Activated T-helper 2 cell treated with anti-CD3 and anti-CD28 coated beads, Interferon-gamma antibody, Interleukin-2, Interleukin-4, amounts not matched to agents 10 μg/mL and 5 μg/mL and 100 μg/mL, durations not matched to agents 14 hours and 24 hours and 36 hours (primary cell): ENCODE data around the gene LDLRAD3. TPM values are rescaled to one million over a fixed set of nuclear protein-coding genes. Genes with fewer than 3 reads are reported as not detected.

ENCODE experiments used
- DNase-seq: peaks from one replicate; pipeline ENCODE4 v3.0.0; 2021; ENCODE audit warnings: low spot score
- H3K27ac Mint-ChIP-seq: one replicate; pipeline ENCODE4 v1.8.0; 2021; ENCODE audit warnings: mixed read lengths
- H3K27me3 Mint-ChIP-seq: one replicate; pipeline ENCODE4 v1.8.0; 2021; ENCODE audit warnings: low read depth, mixed read lengths
- H3K36me3 Mint-ChIP-seq: one replicate; pipeline ENCODE4 v1.8.0; 2021; ENCODE audit warnings: low read depth, mixed read lengths
- H3K4me1 Mint-ChIP-seq: one replicate; pipeline ENCODE4 v1.8.0; 2021; ENCODE audit warnings: low read depth, mixed read lengths
- H3K4me3 Mint-ChIP-seq: one replicate; pipeline ENCODE4 v1.8.0; 2021; ENCODE audit warnings: low read depth, mild to moderate bottlenecking, moderate library complexity, mixed read lengths
- H3K9me3 Mint-ChIP-seq: one replicate; pipeline ENCODE4 v1.8.0; 2021; ENCODE audit warnings: mixed read lengths
- intact Hi-C: fragments of 100-400 bp; cut with micrococcal nuclease; formaldehyde crosslinking; loops from one replicate; pipeline ENCODE4 v1.15.1; 2023
- total RNA-seq: library from RNA; stranded (reverse); gene quantifications from 2 replicates; pipeline ENCODE4 v1.2.3, GENCODE V29; 2022

The LDLRAD3 gene
- total RNA-seq, 1 donor from 2014 or later = 1.4 TPM

DNA sequence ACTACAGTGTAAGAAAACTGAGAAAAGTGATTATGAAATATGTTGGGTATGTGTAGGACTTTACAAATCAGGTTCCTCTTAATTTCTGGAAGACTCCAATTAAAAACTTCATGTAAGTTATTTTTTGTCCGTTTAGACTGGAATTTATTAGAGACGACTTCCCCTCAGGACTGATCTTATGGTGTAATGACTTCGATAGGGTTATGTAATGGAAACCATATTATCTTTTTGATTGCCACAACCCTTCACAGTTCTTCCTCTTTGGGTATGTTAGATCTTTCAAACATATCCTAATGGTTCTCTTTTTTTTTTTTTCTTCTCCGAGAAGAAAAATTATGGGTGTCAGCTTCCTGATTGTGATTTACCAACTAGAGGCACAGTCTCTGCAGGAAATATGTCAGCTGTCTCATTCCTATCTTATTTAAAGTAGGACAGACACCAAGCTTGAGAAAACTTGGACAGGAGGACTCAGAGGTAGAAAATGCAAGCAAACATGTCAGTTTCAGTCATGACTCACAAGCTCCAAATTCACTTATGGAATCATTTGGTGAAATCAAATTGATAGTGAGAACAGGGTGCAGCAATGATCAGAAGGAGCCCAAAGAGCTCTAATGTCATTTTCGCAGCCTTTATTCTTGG, 11.1 kb upstream of the LDLRAD3 start:
- H3K4me3 Mint-ChIP-seq = no peak overlapping the region
- no peak for DNase-seq
- peaks cover 4% of the 10 kb centered on the region for H3K4me1 Mint-ChIP-seq
- peaks cover 10% of the 10 kb centered on the region for H3K27me3 Mint-ChIP-seq
- intact Hi-C loops = no loop called here
- H3K36me3 Mint-ChIP-seq = no peaks in the 10 kb centered on the region
- H3K9me3 Mint-ChIP-seq = no peaks in the 10 kb centered on the region
- H3K27ac Mint-ChIP-seq = no peak overlapping the region

DNA sequence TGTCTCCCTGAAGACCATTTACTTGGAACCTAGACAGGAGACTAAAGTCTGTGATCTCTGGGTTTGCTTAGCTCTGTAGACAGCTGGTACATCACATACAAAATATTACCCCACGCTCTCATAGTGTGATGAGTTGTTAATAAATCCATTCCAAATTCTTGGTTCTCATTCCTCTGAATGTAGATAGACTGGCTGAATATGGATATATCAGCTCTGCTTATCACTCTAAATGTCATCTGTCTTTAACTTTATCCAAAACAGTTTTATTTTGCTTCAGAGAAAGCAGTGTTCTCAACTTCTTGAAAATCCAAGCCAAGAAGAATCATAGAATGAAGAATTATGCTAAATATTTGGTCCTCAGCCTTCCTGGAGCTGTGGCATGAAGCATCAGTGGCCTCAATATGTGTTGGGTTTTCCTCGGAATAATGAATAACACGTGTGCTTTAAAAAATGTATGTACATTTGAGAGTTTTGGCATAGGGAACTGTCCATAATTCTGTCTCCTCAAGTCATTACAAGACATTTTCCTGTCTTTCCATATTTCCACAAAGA, 10.5 kb upstream of the LDLRAD3 start:
- Mint-ChIP-seq H3K27me3 (peaks cover 10% of the 10 kb centered on the region), H3K4me1 (peaks cover 4% of the 10 kb centered on the region), H3K9me3 (no peaks in the 10 kb centered on the region), H3K36me3 (no peaks in the 10 kb centered on the region), H3K4me3 (no peak overlapping the region), H3K27ac (no peak overlapping the region)
- intact Hi-C loops = no loop called here
- no peak for DNase-seq

DNA sequence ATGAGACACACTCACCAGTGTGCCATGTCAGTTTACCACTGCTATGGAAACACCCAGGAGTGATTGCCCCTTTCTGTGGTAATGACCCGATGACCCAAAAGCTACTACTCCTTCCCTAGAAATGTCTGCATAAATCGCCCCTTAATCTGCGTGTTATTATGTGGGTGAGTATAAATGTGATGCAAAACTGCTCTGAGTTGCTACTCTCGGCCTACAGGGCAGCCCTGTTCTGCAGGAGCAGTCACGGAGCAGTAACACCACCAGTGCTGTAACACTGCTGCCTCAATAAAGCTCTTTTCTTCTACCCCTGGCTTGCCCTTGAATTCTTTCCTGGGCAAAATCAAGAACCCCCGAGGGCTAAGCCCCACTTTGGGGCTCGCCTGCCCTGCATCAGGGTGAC, 9.6 kb upstream of the LDLRAD3 start:
- no peaks in the 10 kb centered on the region for H3K9me3 Mint-ChIP-seq
- intact Hi-C loops = no loop called here
- H3K36me3 Mint-ChIP-seq = no peaks in the 10 kb centered on the region
- H3K4me1 Mint-ChIP-seq = peaks cover 4% of the 10 kb centered on the region
- H3K4me3 Mint-ChIP-seq = no peak overlapping the region
- H3K27ac Mint-ChIP-seq = no peak overlapping the region
- peaks cover 10% of the 10 kb centered on the region for H3K27me3 Mint-ChIP-seq
- no peak for DNase-seq

GRCh38 chr11:35934981-35935380, 8.9 kb upstream of the LDLRAD3 start:
- H3K27ac Mint-ChIP-seq = no peak overlapping the region
- H3K27me3 Mint-ChIP-seq = peaks cover 12% of the 10 kb centered on the region
- H3K9me3 Mint-ChIP-seq = no peaks in the 10 kb centered on the region
- H3K4me3 Mint-ChIP-seq = no peak overlapping the region
- H3K36me3 Mint-ChIP-seq = no peaks in the 10 kb centered on the region
- no peak for DNase-seq
- intact Hi-C loops = no loop called here
- H3K4me1 Mint-ChIP-seq = peaks cover 4% of the 10 kb centered on the region

DNA sequence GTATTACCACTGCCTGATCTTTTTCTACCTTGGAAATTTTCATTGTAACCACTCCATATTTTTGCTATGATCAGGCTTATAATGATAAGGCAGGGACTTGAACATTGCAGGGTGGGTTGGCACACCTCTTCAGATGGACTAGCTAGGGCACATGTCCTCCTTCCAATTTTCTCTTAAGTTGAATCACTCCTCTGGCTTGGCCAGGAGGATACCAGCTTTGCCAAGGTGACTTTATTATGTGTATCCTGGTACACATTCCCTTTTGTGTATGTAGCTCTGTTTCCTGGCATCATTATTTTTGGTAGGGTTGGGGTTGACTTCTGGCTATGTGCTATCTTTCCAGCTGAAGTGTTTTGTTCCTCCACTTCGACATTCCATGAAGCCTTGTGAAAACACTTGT, 8.5 kb upstream of the LDLRAD3 start:
- Mint-ChIP-seq H3K4me1 (peaks cover 4% of the 10 kb centered on the region), H3K4me3 (no peak overlapping the region), H3K9me3 (no peaks in the 10 kb centered on the region), H3K27me3 (peaks cover 14% of the 10 kb centered on the region), H3K36me3 (no peaks in the 10 kb centered on the region), H3K27ac (no peak overlapping the region)
- no peak for DNase-seq
- intact Hi-C loops = no loop called here

GRCh38 chr11:35937111-35937510, 6.8 kb upstream of the LDLRAD3 start:
- no peak for DNase-seq
- peaks cover 4% of the 10 kb centered on the region for H3K4me1 Mint-ChIP-seq
- peaks cover 18% of the 10 kb centered on the region for H3K27me3 Mint-ChIP-seq
- H3K4me3 Mint-ChIP-seq = no peak overlapping the region
- H3K27ac Mint-ChIP-seq = no peak overlapping the region
- intact Hi-C loops = no loop called here
- H3K9me3 Mint-ChIP-seq = no peaks in the 10 kb centered on the region
- no peaks in the 10 kb centered on the region for H3K36me3 Mint-ChIP-seq

GRCh38 chr11:35937700-35938099, 6.2 kb upstream of the LDLRAD3 start:
- Mint-ChIP-seq H3K27ac (no peak overlapping the region), H3K4me3 (no peak overlapping the region), H3K27me3 (peaks cover 24% of the 10 kb centered on the region), H3K36me3 (no peaks in the 10 kb centered on the region), H3K9me3 (no peaks in the 10 kb centered on the region), H3K4me1 (peaks cover 3% of the 10 kb centered on the region)
- no peak for DNase-seq
- intact Hi-C loops = no loop called here

DNA sequence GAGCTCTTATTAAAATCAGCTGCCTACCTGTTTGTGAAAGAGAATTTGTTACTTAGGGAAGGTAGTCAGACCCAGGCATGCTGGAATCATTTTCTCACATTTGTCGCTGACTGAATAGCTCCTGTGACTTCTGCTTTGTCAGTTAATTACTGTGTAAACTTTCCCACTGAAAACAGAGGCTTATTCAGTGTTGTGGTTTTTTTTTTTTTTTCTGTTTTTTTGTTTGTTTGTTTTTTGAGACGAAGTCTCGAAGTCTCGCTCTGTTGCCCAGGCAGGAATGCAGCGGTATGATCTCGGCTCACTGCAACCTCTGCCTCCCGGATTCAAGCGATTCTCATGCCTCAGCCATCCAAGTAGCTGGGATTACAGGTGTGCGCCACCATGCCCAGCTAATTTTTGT, 5.6 kb upstream of the LDLRAD3 start:
- no peak for DNase-seq
- no peaks in the 10 kb centered on the region for H3K36me3 Mint-ChIP-seq
- peaks cover under 1% of the 10 kb centered on the region for H3K4me1 Mint-ChIP-seq
- intact Hi-C loops = no loop called here
- no peak overlapping the region for H3K27ac Mint-ChIP-seq
- H3K9me3 Mint-ChIP-seq = no peaks in the 10 kb centered on the region
- H3K27me3 Mint-ChIP-seq = peaks cover 25% of the 10 kb centered on the region
- H3K4me3 Mint-ChIP-seq = no peak overlapping the region

- Mint-ChIP-seq H3K36me3 (no peaks in the 10 kb centered on the region), H3K4me3 (peak overlapping the region; percentile 82), H3K27me3 (peaks cover 53% of the 10 kb centered on the region), H3K4me1 (peaks cover 8% of the 10 kb centered on the region), H3K9me3 (no peaks in the 10 kb centered on the region), H3K27ac (peak overlapping the region; percentile 14)
- intact Hi-C loops = loop anchor here (10.0 kb wide), 2 partner anchors 59 to 329 kb away; partner anchors contain the start of gene FJX1
- DNase-seq = no peak
Observed at GRCh38 chr11:35943309-35943708, 553 bp upstream of the LDLRAD3 start.

GRCh38 chr11:35944503-35945136, 758 bp downstream of the LDLRAD3 start:
- Mint-ChIP-seq H3K27me3 (peaks cover 51% of the 10 kb centered on the region), H3K36me3 (no peaks in the 10 kb centered on the region), H3K9me3 (no peaks in the 10 kb centered on the region), H3K4me1 (peaks cover 8% of the 10 kb centered on the region), H3K27ac (no peak overlapping the region), H3K4me3 (peak overlapping the region; percentile 77)
- no peak for DNase-seq
- intact Hi-C loops = loop anchor here (5.0 to 10.0 kb wide), 3 partner anchors 60 to 343 kb away; partner anchors contain the start of genes COMMD9 and FJX1

GRCh38 chr11:35945137-35945518, 1.3 kb downstream of the LDLRAD3 start:
- peaks cover 51% of the 10 kb centered on the region for H3K27me3 Mint-ChIP-seq
- no peaks in the 10 kb centered on the region for H3K9me3 Mint-ChIP-seq
- no peak for DNase-seq
- peak overlapping the region; percentile 77 for H3K4me3 Mint-ChIP-seq
- intact Hi-C loops = loop anchor here (5.0 to 10.0 kb wide), 3 partner anchors 60 to 342 kb away; partner anchors contain the start of genes COMMD9 and FJX1
- H3K4me1 Mint-ChIP-seq = peaks cover 8% of the 10 kb centered on the region
- H3K27ac Mint-ChIP-seq = no peak overlapping the region
- H3K36me3 Mint-ChIP-seq = no peaks in the 10 kb centered on the region

GRCh38 chr11:35946766-35947165, 2.9 kb downstream of the LDLRAD3 start:
- H3K4me1 Mint-ChIP-seq = peaks cover 8% of the 10 kb centered on the region
- no peak for DNase-seq
- no peak overlapping the region for H3K27ac Mint-ChIP-seq
- no peak overlapping the region for H3K4me3 Mint-ChIP-seq
- no peaks in the 10 kb centered on the region for H3K9me3 Mint-ChIP-seq
- intact Hi-C loops = loop anchor here (5.0 to 10.0 kb wide), 3 partner anchors 62 to 341 kb away; partner anchors contain the start of genes COMMD9 and FJX1
- H3K27me3 Mint-ChIP-seq = peaks cover 49% of the 10 kb centered on the region
- H3K36me3 Mint-ChIP-seq = no peaks in the 10 kb centered on the region

- no peak for DNase-seq
- intact Hi-C loops = loop anchor here (5.0 to 10.0 kb wide), 3 partner anchors 63 to 340 kb away; partner anchors contain the start of genes COMMD9 and FJX1
- H3K27me3 Mint-ChIP-seq = peaks cover 50% of the 10 kb centered on the region
- peaks cover 8% of the 10 kb centered on the region for H3K4me1 Mint-ChIP-seq
- no peaks in the 10 kb centered on the region for H3K9me3 Mint-ChIP-seq
- no peak overlapping the region for H3K4me3 Mint-ChIP-seq
- no peak overlapping the region for H3K27ac Mint-ChIP-seq
- no peaks in the 10 kb centered on the region for H3K36me3 Mint-ChIP-seq
Observed at GRCh38 chr11:35947437-35947836, 3.6 kb downstream of the LDLRAD3 start.
